HG03095 (cell line): ENCODE data around the gene MFGE8.
A peak's percentile ranks its signal among the peaks of the same experiment; 100 is the strongest.

Source experiments
- ATAC-seq: cut with Tn5 transposase; IDR thresholded peaks from one replicate; pipeline ENCODE4 v1.9.1; 2021; ENCODE audit warnings: moderate library complexity; ENCODE audit not compliant: unreplicated experiment

MFGE8 gene

GRCh38 chr15:88920186-88920891 is 7.2 kb upstream of the MFGE8 start:
- ATAC-seq: no peak

DNA sequence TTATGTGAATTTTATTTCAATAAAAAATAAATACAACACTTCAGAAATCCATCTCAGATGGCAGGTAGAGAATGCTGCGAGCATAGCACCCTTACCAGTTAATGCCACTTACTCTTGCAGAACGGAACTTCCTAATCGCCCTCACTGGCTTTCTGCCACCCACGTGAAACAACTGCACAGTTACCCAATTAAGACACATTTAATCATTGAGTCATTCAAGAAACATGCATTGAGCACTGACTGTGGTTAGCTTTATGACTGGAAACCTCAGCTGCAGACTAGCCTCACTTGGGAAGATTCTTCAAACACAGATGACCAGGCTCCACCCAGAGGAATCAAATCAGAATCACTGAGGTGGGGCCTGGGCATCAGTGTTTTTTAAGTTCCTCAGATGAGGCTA is 5.6 kb upstream of the MFGE8 start:
- peak; percentile 58 for ATAC-seq

GRCh38 chr15:88917760-88918159 is 4.6 kb upstream of the MFGE8 start:
- ATAC-seq: no peak

GRCh38 chr15:88915354-88915753 is 2.2 kb upstream of the MFGE8 start:
- ATAC-seq: no peak

GRCh38 chr15:88913850-88914169 is 631 bp upstream of the MFGE8 start:
- no peak for ATAC-seq

DNA sequence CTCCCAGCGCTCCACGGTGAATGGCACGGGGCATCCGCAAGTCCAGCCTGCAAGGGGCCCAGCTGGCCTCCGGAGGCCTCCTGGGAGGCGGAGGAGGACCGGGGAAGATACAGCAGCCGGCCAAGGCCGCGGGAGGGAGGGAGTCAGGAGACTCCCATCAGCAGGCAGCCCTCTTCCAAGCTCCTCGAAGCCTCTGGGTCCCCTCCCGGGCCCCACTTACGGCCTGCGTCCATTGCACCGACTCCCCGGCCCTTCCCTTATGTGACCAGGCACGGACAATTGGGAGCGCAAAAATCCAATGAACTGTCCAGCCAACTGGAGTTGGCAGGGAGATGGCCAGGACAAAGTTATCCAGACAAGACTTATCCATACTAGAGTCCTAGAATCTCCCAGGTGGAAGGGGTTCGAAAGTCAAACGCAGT is 668 bp downstream of the MFGE8 start:
- no peak for ATAC-seq

DNA sequence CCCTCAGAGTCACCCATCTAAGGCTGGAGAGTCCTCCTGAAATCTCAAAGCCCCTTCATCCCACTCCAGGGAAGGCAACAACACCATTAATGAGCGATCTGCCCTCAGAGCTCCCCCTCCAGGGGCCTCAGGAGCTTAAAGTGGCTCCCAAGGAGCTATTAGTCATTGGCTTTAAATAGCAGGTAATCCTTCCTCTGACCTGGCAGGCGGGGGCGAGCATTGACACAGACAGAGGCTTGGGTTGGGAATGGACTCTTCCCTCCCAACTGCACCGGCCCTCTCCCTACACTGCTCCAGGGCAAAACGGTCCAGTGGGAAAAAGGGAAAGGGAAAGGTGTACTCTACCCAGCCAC is 1.4 kb downstream of the MFGE8 start:
- no peak for ATAC-seq

GRCh38 chr15:88909956-88910831 is 3.0 kb downstream of the MFGE8 start:
- ATAC-seq: no peak

DNA sequence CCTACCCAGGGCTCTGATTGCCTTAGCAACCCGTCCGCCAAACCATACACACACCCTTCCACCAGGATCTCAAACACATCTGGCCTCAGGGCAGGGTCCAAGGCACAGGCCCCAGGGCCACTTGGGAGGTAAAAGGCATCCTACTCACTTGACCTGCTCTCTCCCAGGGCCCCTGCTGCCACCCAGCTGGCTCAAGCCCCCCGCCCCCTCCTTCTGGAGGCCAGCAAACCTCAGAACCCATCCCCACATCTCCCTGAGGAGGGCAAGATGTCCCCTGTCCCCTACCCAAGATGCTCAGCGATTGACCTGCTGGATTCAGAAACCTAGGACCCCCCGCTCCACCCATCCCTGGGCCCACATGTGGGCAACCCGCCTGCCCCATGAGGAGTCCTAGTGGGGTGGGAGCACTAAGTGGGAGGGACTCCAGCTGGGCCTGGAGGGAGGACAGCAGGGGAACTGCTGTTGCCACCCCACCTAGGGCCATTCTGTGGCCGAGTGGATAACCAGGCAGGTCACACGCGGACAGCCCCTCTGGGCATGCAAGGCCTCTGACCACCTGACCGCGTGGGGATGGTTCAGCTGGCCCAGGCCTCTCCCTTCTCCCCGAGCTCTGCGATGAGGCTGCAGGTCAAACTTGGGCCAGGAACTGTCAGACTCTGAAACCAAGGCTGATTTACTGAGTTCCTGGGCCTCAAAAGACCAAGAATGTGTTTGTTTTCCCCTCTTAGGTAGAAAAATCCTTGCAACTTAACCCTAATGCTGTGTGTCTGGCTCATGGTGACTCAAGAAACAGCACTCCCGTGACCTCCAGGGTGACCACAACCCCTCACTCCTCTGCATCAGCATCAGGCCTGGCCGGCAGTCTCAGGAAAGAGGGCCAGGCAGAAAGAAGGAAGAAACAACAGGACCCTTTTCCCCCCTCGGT is 4.2 kb downstream of the MFGE8 start:
- no peak for ATAC-seq

DNA sequence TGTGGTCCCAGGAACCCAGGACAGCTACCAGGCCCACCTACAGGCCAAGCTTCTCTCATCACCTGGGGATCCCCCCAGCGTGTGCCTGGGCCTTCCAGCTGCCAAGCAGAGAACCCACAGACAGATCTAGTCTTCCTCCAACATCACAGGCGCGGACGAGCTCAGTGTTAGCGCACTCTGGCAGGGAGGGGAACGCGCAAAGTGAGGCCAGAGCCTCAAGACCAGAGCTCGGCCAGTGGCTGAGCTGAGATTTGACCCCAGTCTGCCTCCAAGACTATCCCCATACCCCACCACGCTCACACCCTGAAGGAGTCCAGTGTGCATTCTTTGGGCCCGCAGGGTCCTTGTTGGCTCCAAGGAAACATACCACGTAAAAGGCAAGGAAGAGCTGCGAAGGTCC is 5.1 kb downstream of the MFGE8 start:
- no peak for ATAC-seq

- no peak for ATAC-seq
These were observed 6.1 kb downstream of the MFGE8 start for GRCh38 chr15:88907111-88907510.

DNA sequence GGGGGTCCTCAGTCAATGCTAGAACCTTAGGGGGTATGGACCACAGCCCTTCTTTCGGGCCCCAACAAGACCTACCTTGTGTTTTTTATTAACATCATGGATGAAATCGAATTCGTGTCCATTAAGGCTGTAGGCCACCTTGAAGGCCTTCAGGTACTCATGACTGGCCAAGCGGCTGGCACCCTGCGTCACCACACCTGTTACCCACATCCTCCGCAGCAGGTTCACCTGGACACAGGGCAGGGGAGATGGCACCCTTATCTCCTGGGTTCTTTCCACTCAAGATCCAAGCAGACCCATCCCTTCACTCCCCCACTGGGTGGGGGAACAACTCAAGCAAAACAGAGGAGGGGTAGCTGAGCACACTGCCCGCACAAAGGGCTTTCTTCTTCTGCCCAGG is 6.6 kb downstream of the MFGE8 start:
- no peak for ATAC-seq

DNA sequence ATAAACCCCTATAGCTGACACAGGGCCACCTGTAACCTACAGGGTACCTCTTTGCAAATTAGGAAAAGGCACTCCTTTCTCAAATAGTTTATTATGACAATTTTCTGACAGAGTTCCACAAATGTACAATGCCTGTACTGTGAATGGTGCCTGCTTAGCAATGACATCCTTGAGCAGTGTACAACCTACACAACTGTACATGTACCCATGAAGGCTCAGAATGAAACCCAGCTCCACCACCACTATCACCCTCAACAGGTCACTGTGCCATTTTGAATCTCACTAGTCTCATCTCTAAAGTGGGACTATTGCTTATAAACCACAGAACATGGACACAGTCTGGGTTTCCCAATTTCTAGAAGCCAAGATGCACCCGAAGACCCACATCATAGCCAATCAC is 7.0 kb downstream of the MFGE8 start:
- ATAC-seq: no peak

DNA sequence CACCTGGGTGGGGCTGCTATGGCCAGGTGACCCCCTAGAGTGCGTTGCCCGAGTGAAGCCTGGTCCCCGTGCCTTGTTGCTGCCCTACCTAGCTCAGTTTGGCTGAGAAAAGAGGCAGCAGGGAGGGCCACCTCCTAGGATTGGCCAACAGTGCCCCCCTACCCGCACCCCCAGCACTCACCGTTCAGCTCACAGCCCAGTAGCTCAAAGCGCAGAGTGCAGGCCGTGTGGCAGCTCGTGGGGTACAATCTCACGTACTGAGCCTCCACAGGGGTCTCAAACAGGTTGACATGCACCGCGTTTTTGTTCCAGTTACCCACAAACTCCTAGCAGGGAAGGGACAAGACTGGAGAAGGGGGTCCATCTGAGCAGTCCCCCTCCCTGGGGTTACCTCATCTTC is 7.6 kb downstream of the MFGE8 start:
- ATAC-seq: no peak

DNA sequence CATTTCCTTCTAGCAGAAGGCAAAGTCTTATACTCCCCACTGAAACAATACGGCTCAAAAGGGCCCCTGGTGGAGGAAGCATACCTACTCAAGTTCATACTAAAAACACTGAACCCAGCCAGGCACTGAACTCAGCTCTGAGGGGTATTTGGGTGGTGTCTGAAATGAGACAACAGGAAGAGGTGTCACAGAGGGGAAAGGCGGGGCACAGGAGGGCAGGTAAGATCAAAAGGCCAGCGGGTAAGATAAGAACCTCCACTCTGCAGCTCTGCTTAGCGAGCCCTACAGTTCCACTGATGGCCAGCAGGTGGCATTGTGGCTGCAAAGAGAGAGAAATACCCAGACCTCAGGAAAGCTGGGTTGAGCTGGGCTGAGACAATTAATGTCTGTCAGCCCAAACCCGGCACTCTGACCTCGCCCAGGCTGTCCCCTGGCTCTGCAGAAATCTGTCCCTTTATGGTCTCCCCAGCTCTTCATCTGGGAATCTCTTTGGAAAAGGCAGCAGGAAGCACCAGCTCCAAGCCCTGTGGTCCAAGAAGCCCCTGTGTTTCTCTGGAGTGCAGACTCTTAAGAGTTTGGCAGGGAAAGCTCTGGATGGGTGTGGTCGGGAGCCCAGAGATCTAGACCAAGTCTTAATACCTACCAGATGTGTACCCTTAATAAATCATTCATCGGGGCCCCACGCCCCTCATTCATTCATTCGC is 8.4 kb downstream of the MFGE8 start:
- no peak for ATAC-seq

DNA sequence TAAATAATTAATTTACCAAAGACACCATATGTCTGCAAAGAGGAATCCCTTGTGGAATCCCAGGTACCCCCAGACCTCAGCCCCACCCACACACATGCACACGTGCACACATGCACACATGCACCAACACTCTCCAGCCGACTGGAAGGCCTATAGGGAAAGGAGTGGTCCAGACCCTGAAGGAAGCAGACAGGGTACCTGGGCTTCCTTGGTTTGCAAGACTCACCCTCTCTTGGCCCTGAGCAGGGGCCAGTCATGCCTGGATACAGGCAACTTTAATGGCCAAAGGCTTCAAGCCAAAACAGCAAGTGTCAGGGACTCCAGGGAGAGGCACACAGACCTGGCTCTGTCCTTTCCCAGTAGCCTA is 8.9 kb downstream of the MFGE8 start:
- ATAC-seq: no peak

DNA sequence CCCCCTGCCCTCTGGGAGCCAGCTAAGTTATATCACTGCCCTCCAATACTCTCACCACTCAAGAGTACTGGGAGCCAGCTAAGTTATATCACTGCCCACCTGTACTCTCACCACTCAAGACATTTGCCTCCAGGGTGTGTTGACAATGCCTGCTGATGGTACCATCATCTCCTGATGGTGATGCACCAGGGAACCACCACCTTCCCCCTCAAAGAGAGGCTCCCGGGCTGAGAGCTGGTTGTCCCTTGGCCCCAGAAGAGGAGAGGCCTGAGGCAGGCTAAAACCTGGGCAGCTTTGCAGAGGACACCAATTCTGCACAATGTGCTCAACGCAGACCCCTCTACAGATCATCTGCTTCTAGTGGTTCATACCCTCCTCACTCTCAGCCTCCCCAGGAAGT is 10.3 kb downstream of the MFGE8 start:
- ATAC-seq: no peak

GRCh38 chr15:88902221-88902835 is 10.9 kb downstream of the MFGE8 start:
- no peak for ATAC-seq

GRCh38 chr15:88901508-88902220 is 11.5 kb downstream of the MFGE8 start:
- no peak for ATAC-seq

DNA sequence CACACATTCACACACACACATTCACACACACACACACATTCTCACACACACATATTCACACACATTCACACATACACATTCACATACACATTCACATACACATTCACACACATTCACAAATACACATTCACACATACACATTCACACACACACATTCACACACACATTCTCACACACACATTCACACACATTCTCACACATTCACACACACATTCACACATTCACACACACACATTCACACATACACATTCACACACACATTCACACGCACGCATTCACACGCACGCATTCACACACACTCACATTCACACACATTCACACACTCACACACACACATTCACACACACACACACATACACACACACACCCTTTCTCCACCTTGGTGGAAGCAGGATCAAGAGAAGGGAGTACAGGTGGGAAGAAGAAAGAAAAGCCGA is 12.2 kb downstream of the MFGE8 start:
- ATAC-seq: no peak
